H1 (cell line): Measurements from ENCODE around the gene PAK6. TPM values are rescaled to one million over a fixed set of nuclear protein-coding genes. Genes with fewer than 3 reads are reported as not detected.

Experiments
- CTCF ChIA-PET: fragments of 300-600 bp; sonication (Branson Sonifier 250); formaldehyde crosslinking; loops from one replicate; lab custom pipeline; 2021; ENCODE audit not compliant: partially characterized antibody; lab: Charles Lee
- POLR2A ChIA-PET: fragments of 300-600 bp; sonication (Branson Sonifier 250); formaldehyde crosslinking; loops from one replicate; lab custom pipeline; 2021; ENCODE audit warnings: inconsistent platforms; ENCODE audit not compliant: partially characterized antibody; lab: Charles Lee
- DNase-seq, 2 experiments: peaks; one replicate each; pipeline versions ENCODE4 v3.0.0 to v3.0.0-alpha.2; 2010 to 2022; ENCODE audit warnings: low spot score in 2 of 2, low read depth in 1 of 2, mixed read lengths in 1 of 2
- FAIRE-seq: peaks from 2 replicates; lab custom pipeline; 2011; peaks lifted over from hg19 to GRCh38; lab: Jason Lieb, UNC
- H2AFZ ChIP-seq: 2 replicates; pipeline ENCODE4 v1.8.1; 2012; ENCODE audit warnings: low read length, inconsistent platforms
- H2AK5ac ChIP-seq: 2 replicates; pipeline ENCODE4 v1.6.1; 2013; ENCODE audit warnings: low read depth, low read length
- H2BK120ac ChIP-seq: replicated peaks from 2 replicates; pipeline ENCODE3; 2013; ENCODE audit warnings: low read depth, low read length, inconsistent platforms
- H2BK12ac ChIP-seq: 2 replicates; pipeline ENCODE4 v1.6.1; 2013; ENCODE audit warnings: low read depth, low read length
- H2BK15ac ChIP-seq: 2 replicates; pipeline ENCODE4 v1.6.1; 2013; ENCODE audit warnings: low read length
- H2BK20ac ChIP-seq: 2 replicates; pipeline ENCODE4 v1.6.1; 2013; ENCODE audit warnings: low read length
- H2BK5ac ChIP-seq: 2 replicates; pipeline ENCODE4 v1.6.1; 2013; ENCODE audit warnings: low read depth, low read length
- H3K14ac ChIP-seq: 2 replicates; pipeline ENCODE4 v1.6.1; 2013; ENCODE audit warnings: inconsistent platforms; ENCODE audit not compliant: insufficient read length
- H3K18ac ChIP-seq: 2 replicates; pipeline ENCODE4 v1.6.1; 2013; ENCODE audit warnings: low read length; ENCODE audit errors: extremely low read depth
- H3K23ac ChIP-seq: 2 replicates; pipeline ENCODE4 v1.6.1; 2013; ENCODE audit warnings: inconsistent platforms; ENCODE audit not compliant: insufficient read length
- H3K23me2 ChIP-seq: 2 replicates; pipeline ENCODE4 v1.6.1; 2013; ENCODE audit warnings: low read depth, low read length
- H3K27ac ChIP-seq: 2 replicates; pipeline ENCODE4 v1.6.1; 2011; ENCODE audit warnings: low read depth, low read length, inconsistent platforms
- H3K27me3 ChIP-seq, 4 experiments: replicated peaks in 1 of 4; 1 replicate in 1 of 4; 2 replicates in 3 of 4; pipeline versions ENCODE4 v1.6.1 to v1.8.1; 2011 to 2013; ENCODE audit warnings: low read length in 3 of 4, mild to moderate bottlenecking in 3 of 4, inconsistent platforms in 2 of 4, mixed read lengths in 2 of 4, moderate library complexity in 1 of 4; ENCODE audit not compliant: control insufficient read depth in 3 of 4, insufficient read depth in 3 of 4; ENCODE audit errors: extremely low read depth in 1 of 4
- H3K36me3 ChIP-seq, 4 experiments: 2 replicates each; pipeline versions ENCODE4 v1.6.1 to v1.8.1; 2011 to 2013; ENCODE audit warnings: mild to moderate bottlenecking in 4 of 4, low read length in 3 of 4, moderate library complexity in 2 of 4, control low read depth in 1 of 4, inconsistent platforms in 1 of 4; ENCODE audit not compliant: insufficient read depth in 4 of 4, control insufficient read depth in 2 of 4
- H3K4ac ChIP-seq: replicated peaks from 2 replicates; pipeline ENCODE3; 2013; ENCODE audit warnings: low read length, low read depth, mixed read lengths, inconsistent platforms; ENCODE audit not compliant: insufficient read length
- H3K4me1 ChIP-seq, 4 experiments: replicated peaks in 1 of 4; 1 replicate in 1 of 4; 2 replicates in 3 of 4; pipeline versions ENCODE4 v1.6.1 to v1.8.1; 2011 to 2013; ENCODE audit warnings: low read length in 3 of 4, inconsistent platforms in 2 of 4, mixed read lengths in 1 of 4; ENCODE audit not compliant: insufficient read depth in 4 of 4, control insufficient read depth in 3 of 4
- H3K4me2 ChIP-seq, 2 experiments: 2 replicates each; pipeline versions ENCODE4 v1.6.1 to v1.8.1; 2011 to 2013; ENCODE audit warnings: low read depth in 2 of 2, low read length in 2 of 2, control low read depth in 1 of 2, inconsistent platforms in 1 of 2, mild to moderate bottlenecking in 1 of 2; ENCODE audit not compliant: insufficient read depth in 1 of 2
- H3K4me3 ChIP-seq, 4 experiments: fragments of 200-600, 300-600 bp in 1 of 4; sonication (generic), shearing (Covaris generic), sonication (Bioruptor Twin) in 1 of 4; 2 replicates each; pipeline versions ENCODE4 v1.5.1 to v1.8.1; 2011 to 2016; ENCODE audit warnings: low read length in 4 of 4, low read depth in 3 of 4, control low read depth in 2 of 4, inconsistent platforms in 2 of 4, mild to moderate bottlenecking in 2 of 4, mixed read lengths in 1 of 4, moderate library complexity in 1 of 4; ENCODE audit not compliant: insufficient read depth in 2 of 4; ENCODE audit errors: extremely low read depth in 1 of 4
- H3K56ac ChIP-seq: replicated peaks from 2 replicates; pipeline ENCODE3; 2013; ENCODE audit warnings: low read depth, mild to moderate bottlenecking, mixed read lengths, low read length, inconsistent platforms; ENCODE audit not compliant: insufficient read length
- H3K79me1 ChIP-seq: 2 replicates; pipeline ENCODE4 v1.6.1; 2013; ENCODE audit warnings: low read depth, low read length, control low read depth
- H3K79me2 ChIP-seq, 2 experiments: 2 replicates each; pipeline versions ENCODE4 v1.6.1 to v1.8.1; 2012 to 2013; ENCODE audit warnings: low read length in 2 of 2, mild to moderate bottlenecking in 2 of 2, inconsistent platforms in 1 of 2; ENCODE audit not compliant: insufficient read depth in 2 of 2, control insufficient read depth in 1 of 2
- H3K9ac ChIP-seq, 4 experiments: replicated peaks in 1 of 4; 1 replicate in 1 of 4; 2 replicates in 3 of 4; pipeline versions ENCODE4 v1.6.1 to v1.8.1; 2011 to 2013; ENCODE audit warnings: low read depth in 3 of 4, low read length in 3 of 4, control low read depth in 2 of 4, mild to moderate bottlenecking in 2 of 4, moderate library complexity in 2 of 4, inconsistent platforms in 1 of 4; ENCODE audit errors: extremely low read depth in 1 of 4
- H3K9me3 ChIP-seq, 2 experiments: 2 replicates each; pipeline versions ENCODE4 v1.6.1 to v1.8.1; 2012 to 2013; ENCODE audit warnings: mild to moderate bottlenecking in 2 of 2, moderate library complexity in 2 of 2, control low read depth in 1 of 2, inconsistent platforms in 1 of 2, low read depth in 1 of 2, low read length in 1 of 2, mixed read lengths in 1 of 2; ENCODE audit not compliant: insufficient read depth in 2 of 2
- H4K20me1 ChIP-seq, 2 experiments: replicated peaks in 1 of 2; 2 replicates each; pipeline versions ENCODE3 to v1.8.1; 2011 to 2013; ENCODE audit warnings: inconsistent platforms in 2 of 2, low read length in 2 of 2, mild to moderate bottlenecking in 1 of 2; ENCODE audit not compliant: insufficient read depth in 2 of 2, control insufficient read depth in 1 of 2
- H4K5ac ChIP-seq: 2 replicates; pipeline ENCODE4 v1.6.1; 2013; ENCODE audit warnings: low read length, low read depth, mixed read lengths, inconsistent platforms; ENCODE audit not compliant: insufficient read length
- H4K8ac ChIP-seq: 2 replicates; pipeline ENCODE4 v1.8.0; 2013; ENCODE audit warnings: mild to moderate bottlenecking, moderate library complexity, low read length, inconsistent platforms; ENCODE audit not compliant: insufficient read depth; ENCODE audit errors: extremely low read depth
- H4K91ac ChIP-seq: replicated peaks from 2 replicates; pipeline ENCODE3; 2013; ENCODE audit warnings: low read length, mixed read lengths, inconsistent platforms; ENCODE audit not compliant: insufficient read length
- TEAD4 ChIP-seq: IDR thresholded peaks from 2 replicates; pipeline ENCODE4 v1.6.1; 2012; ENCODE audit warnings: low read depth, low read length, inconsistent platforms, mixed read lengths
- WGBS, 2 experiments: shearing (Covaris generic) in 1 of 2; methylation state at CpG; one replicate each; pipeline versions ENCODE4 v1.1.6 to v1.1.7; 2013 to 2015; ENCODE audit warnings: low lambda C conversion rate in 2 of 2, mixed read lengths in 2 of 2, inconsistent platforms in 1 of 2, low coverage in 1 of 2, missing lambda C conversion rate in 1 of 2; ENCODE audit not compliant: insufficient replicate concordance in 2 of 2, insufficient coverage in 1 of 2, insufficient read length in 1 of 2; ENCODE audit errors: extremely low coverage in 1 of 2, missing lambda C conversion rate in 1 of 2; 5-methylcytosine and 5-hydroxymethylcytosine counted together
- polyA plus RNA-seq, 7 experiments: library from polyadenylated mRNA; depleted of rRNA in 3 of 7; stranded (reverse) in 5 of 7; unstranded in 2 of 7; fragments of >200 nt in 5 of 7; fragments of 200-250 nt in 2 of 7; gene quantifications; 1 replicate in 5 of 7; 2 replicates in 1 of 7; 4 replicates in 1 of 7; pipeline versions ENCODE4 v1.2.1 to v1.2.3, GENCODE V29; 2011 to 2013; ENCODE audit warnings: missing spikeins in 2 of 7, mixed read lengths in 2 of 7
- total RNA-seq: library from RNA; stranded (reverse); fragmentation: NEBNext Ultra II Directional; extraction: Animal tissue kit (Norgen Biotek cat#: 25700); gene quantifications from 2 replicates; pipeline ENCODE4 v1.2.1, GENCODE V29; 2021
- TF ChIP-seq, protein P1 (sequence below): IDR thresholded peaks from 2 replicates; pipeline ENCODE4 v1.6.1; 2012; ENCODE audit warnings: inconsistent platforms

The PAK6 gene
- total and polyA plus RNA-seq, 2 of the 8 experiments (the other 6 are each of a cell fraction or from before 2014, with no cell fraction given), result 6.9 to 9.4 TPM

- H3K79me2 ChIP-seq, result no peaks in the 10 kb centered on the region
- CTCF ChIA-PET, result interaction anchor here (0.9 to 46.3 kb wide), 10 partner anchors 7 to 80 kb away, joined by 3 to 1340 read pairs (median 4); no protein-coding TSS in a partner anchor
These were observed 4.4 kb downstream of the PAK6 start for GRCh38 chr15:40243126-40243810.

More at GRCh38 chr15:40243126-40243810, 4.4 kb downstream of the PAK6 start:
- POLR2A ChIA-PET, result interaction anchor here (1.1 to 6.2 kb wide), 7 partner anchors 7 to 190 kb away, joined by 3 to 47 read pairs (median 3); no protein-coding TSS in a partner anchor
- H3K27me3 ChIP-seq, result peaks cover 0 to 2% (median 0%) of the 10 kb centered on the region in 4 experiments; a peak in 1 of 7 replicates
- no peak overlapping the region for H4K5ac ChIP-seq
- H3K14ac ChIP-seq, result no peak overlapping the region
- no peak overlapping the region for H3K4ac ChIP-seq
- no peak overlapping the region for H3K23ac ChIP-seq
- no peak overlapping the region for H2BK12ac ChIP-seq
- DNase-seq (no peak), FAIRE-seq (no peak)
- H2BK5ac ChIP-seq, result no peak overlapping the region
- H4K20me1 ChIP-seq, result no peaks in the 10 kb centered on the region
- H2BK15ac ChIP-seq, result no peak overlapping the region
- H3K4me3 ChIP-seq, result no peak overlapping the region
- H3K23me2 ChIP-seq, result peaks cover 4% of the 10 kb centered on the region; the same call in 1 of the 2 replicates
- TF ChIP-seq, protein P1, sequence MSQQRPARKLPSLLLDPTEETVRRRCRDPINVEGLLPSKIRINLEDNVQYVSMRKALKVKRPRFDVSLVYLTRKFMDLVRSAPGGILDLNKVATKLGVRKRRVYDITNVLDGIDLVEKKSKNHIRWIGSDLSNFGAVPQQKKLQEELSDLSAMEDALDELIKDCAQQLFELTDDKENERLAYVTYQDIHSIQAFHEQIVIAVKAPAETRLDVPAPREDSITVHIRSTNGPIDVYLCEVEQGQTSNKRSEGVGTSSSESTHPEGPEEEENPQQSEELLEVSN, result peak; percentile 73
- no peak for TF ChIP-seq TEAD4
- no peak overlapping the region for H3K27ac ChIP-seq
- no peak overlapping the region for H2AK5ac ChIP-seq
- no peak overlapping the region for H3K18ac ChIP-seq
- H3K4me2 ChIP-seq, result no peak overlapping the region
- H2BK20ac ChIP-seq, result no peak overlapping the region
- H3K4me1 ChIP-seq, result peaks cover 7 to 27% (median 22%) of the 10 kb centered on the region in 4 experiments
- H4K8ac ChIP-seq, result no peak overlapping the region
- no peak overlapping the region for H4K91ac ChIP-seq
- H3K79me1 ChIP-seq, result no peaks in the 10 kb centered on the region
- 82% methylated on average over 9 of the region's 9 CpGs; no CpG with 5 or more reads in 1 of the 2 experiments for WGBS, 2 experiments
- no peaks in the 10 kb centered on the region for H3K36me3 ChIP-seq
- no peak overlapping the region for H2BK120ac ChIP-seq
- no peak overlapping the region for H2AFZ ChIP-seq
- H3K9me3 ChIP-seq, result no peaks in the 10 kb centered on the region
- no peak overlapping the region for H3K9ac ChIP-seq
- no peak overlapping the region for H3K56ac ChIP-seq
